Fibroblast of mammary gland (primary cell): Measurements from ENCODE around the gene SCCPDH.
"Not testable (repeated sequence)": the region's sequence is repeated elsewhere in the genome, so short reads cannot be mapped to it uniquely, and the experiment has no call there.

Source experiments
- DNase-seq: peaks from one replicate; pipeline ENCODE4 v3.0.0-alpha.2; 2010; ENCODE audit warnings: low read depth
- H3K4me3 ChIP-seq: 2 replicates; pipeline ENCODE4 v1.5.1; 2011; ENCODE audit warnings: low read depth, mild to moderate bottlenecking, low read length, moderate library complexity; ENCODE audit not compliant: control insufficient read depth
- TF ChIP-seq, protein P1 (sequence below): conservative IDR thresholded peaks from 2 replicates; pipeline ENCODE4 v1.5.1; 2011; ENCODE audit warnings: low read depth, low read length, inconsistent platforms; ENCODE audit not compliant: control insufficient read depth, insufficient read depth

SCCPDH gene

DNA sequence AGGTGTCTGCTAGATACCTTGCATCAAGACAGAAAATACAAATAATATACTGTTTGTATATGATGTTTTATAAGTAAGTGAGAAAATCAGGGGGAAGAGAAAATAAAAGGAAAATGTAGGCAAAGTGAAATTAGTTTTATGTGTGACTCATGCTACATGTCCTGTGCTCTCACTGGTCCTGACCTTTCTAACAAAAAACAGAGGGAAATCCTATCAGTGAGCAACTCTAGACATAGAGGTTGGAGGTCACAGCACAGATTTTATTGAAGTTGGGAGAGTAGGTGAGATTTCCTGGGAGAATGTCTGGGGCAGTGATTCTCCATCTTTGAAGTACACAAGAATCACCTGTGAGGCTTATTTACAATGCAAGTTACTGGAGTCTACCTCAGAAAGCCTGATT, 9.5 kb downstream of the SCCPDH start:
- peak; percentile 33 for DNase-seq
- TF ChIP-seq, protein P1, sequence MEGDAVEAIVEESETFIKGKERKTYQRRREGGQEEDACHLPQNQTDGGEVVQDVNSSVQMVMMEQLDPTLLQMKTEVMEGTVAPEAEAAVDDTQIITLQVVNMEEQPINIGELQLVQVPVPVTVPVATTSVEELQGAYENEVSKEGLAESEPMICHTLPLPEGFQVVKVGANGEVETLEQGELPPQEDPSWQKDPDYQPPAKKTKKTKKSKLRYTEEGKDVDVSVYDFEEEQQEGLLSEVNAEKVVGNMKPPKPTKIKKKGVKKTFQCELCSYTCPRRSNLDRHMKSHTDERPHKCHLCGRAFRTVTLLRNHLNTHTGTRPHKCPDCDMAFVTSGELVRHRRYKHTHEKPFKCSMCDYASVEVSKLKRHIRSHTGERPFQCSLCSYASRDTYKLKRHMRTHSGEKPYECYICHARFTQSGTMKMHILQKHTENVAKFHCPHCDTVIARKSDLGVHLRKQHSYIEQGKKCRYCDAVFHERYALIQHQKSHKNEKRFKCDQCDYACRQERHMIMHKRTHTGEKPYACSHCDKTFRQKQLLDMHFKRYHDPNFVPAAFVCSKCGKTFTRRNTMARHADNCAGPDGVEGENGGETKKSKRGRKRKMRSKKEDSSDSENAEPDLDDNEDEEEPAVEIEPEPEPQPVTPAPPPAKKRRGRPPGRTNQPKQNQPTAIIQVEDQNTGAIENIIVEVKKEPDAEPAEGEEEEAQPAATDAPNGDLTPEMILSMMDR: no peak
- no peak overlapping the region for H3K4me3 ChIP-seq

DNA sequence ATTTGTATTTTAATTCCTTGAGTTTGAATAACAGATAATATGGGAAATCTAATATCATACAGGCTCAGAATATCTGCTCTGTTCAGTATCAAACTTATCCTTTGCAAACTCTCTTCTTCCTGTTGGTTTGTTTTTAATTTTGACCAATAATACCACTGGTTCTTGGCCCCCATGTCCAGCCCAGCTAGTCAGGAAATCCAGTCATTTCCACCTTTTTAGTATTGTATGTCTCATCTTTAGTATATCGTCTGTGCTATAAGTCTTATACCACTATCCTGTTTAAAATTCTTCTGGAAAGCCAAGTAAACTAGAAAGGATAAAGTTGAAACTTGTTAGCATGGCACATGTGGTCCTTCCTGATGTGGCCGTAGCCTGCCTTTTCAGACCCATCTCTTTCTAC, 10.7 kb downstream of the SCCPDH start:
- no peak overlapping the region for H3K4me3 ChIP-seq
- DNase-seq: no peak
- TF ChIP-seq, protein P1: no peak

DNA sequence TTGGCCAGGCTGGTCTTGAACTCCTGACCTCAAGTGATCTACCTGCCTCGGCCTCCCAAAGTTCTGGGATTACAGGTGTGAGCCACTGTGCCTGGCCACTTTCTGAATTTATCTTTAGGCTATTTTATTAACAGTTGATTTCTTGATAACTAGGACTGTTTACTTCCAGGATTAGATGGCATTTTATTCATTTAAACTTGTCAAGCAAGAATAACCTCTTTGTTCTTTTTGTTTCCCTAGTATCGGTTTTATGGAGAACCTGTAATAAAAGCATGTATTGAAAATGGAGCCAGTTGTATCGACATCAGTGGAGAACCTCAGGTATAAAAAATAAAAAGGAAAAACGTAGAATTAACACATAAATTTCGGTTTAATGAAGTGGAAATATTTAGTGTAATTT, 11.5 kb downstream of the SCCPDH start:
- H3K4me3 ChIP-seq: no peak overlapping the region
- no peak for DNase-seq

DNA sequence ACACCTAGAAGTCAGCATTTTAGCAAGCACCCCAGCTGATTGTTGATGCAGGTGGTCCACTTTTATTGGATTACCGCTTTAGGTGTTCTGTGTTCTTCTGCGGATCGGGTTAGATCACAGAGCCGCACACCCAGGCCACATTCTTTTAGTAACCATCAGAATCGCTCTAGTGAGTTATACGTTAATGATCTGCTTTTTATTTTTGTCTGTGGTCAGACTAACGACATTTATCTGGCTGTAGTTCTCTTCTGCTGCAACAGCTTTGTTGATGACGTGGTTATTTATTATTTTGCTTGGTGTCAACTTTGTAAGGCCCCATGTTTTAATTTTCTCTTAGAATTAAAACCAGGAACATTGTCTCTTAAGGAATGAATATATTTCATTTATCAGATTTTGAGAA, 18.2 kb downstream of the SCCPDH start:
- no peak overlapping the region for H3K4me3 ChIP-seq
- TF ChIP-seq, protein P1: no peak
- no peak for DNase-seq

More for the DNA sequence above, 11.5 kb downstream of the SCCPDH start:
- TF ChIP-seq, protein P1: no peak

DNA sequence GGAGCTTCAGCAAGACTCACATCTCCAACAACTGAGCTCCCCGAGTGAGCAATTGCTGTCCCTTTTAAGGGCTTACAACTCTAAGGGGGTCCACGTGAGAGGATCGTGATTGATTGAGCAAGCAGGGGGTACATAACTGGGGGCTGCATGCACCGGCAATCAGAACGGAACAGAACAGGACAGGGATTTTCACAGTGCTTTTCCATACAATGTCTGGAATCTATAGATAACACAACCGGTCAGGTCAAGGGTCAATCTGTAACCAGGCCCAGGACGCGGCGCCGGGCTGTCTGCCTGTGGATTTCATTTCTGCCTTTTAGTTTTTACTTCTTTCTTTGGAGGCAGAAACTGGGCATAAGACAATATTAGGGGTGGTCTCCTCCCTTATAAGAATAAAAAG, 21.9 kb downstream of the SCCPDH start:
- H3K4me3 ChIP-seq, DNase-seq: not testable (repeated sequence)

DNA sequence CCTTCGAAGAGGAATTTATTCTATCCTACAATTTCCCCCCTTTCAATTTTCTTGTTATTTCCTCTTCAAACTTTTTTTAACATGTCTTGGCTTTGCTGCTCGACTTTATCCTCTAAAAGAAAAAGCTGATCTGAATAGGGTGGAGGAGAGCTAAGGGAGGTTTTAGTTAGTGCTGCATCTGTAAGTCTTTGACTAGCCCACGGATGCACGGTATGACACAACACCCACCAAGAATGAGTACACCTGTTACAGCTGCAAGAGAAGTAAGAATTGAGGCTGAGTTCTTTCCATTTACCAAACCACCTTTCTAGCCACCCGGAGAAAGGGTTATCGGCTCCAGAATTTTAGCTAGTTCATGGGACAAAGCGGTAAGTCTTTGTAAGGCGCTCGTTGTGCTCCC, 23.8 kb downstream of the SCCPDH start:
- TF ChIP-seq, protein P1: no peak
- no peak for DNase-seq
- no peak overlapping the region for H3K4me3 ChIP-seq

DNA sequence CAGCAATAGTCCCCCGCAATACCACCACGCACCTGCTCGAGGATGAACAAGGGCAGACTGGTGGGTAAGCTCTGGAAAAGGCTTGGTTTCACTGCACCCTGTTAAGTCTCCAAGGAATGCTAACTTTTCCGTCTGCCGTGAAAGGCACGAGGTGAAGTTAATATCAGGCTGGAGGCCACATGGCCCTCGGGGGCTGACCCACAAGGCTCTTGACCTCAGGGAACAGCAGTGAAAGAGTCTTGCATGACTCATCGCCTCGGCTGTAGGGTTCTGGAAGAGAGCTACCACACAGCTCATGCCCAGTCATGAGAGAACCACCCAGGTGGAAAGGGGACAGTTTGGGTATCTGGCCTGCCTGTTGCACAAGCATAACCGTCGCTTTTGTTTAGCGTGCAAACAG, 24.7 kb downstream of the SCCPDH start:
- peak; percentile 44 for DNase-seq
- H3K4me3 ChIP-seq: no peak overlapping the region
- TF ChIP-seq, protein P1: no peak
